SIG-M5 (cell line): ENCODE measurements around the gene MAST2.
A peak's percentile ranks its signal among the peaks of the same experiment; 100 is the strongest.
"Not testable (repeated sequence)": the region's sequence is repeated elsewhere in the genome, so short reads cannot be mapped to it uniquely, and the experiment has no call there.

ENCODE experiments used
- DNase-seq: peaks from one replicate; lab custom pipeline; 2025; lab: John Stamatoyannopoulos, UW

The MAST2 gene

DNA sequence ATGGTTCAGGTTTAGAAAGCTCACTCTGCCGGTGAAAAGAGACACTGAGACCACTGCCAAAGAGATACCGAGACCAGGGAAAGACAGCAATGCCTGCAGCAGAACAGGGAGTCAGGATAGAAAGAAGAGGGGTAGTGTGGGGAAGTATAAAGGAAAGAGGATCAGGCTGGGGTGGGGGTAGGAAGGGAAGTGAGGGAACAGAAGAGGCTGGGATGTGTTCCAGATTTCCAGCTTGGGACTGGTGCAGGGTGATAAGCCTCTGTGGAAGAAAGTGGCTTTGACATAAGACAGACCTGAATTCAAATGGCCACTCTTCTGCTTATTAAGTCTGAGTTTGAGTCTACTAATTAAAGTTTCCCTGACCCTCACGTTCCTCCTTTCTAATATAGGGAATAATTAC lies 223.1 kb downstream of the MAST2 start:
- no peak for DNase-seq

- no peak for DNase-seq
Observed at GRCh38 chr1:46027788-46028573, 224.6 kb downstream of the MAST2 start.

GRCh38 chr1:46030074-46030870 lies 226.9 kb downstream of the MAST2 start:
- DNase-seq = no peak

DNA sequence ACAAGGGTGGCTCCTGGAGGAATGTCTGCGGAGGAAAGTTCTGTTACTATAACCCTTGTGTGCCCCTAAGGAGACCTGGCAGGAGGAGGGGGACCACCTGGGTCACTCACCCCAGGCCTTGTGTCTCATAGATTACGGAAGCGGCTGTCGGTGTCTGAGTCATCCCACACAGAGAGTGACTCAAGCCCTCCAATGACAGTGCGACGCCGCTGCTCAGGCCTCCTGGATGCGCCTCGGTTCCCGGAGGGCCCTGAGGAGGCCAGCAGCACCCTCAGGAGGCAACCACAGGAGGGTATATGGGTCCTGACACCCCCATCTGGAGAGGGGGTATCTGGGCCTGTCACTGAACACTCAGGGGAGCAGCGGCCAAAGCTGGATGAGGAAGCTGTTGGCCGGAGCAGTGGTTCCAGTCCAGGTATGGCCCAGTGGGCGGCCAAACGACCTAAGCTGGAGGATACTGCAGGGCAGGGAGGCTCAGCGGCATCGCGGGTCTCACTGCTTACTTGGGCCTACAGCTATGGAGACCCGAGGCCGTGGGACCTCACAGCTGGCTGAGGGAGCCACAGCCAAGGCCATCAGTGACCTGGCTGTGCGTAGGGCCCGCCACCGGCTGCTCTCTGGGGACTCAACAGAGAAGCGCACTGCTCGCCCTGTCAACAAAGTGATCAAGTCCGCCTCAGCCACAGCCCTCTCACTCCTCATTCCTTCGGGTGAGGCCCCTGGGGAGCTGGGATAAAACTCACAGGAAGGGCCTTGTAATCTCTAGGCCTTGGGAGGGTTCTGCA lies 227.7 kb downstream of the MAST2 start:
- no peak for DNase-seq

DNA sequence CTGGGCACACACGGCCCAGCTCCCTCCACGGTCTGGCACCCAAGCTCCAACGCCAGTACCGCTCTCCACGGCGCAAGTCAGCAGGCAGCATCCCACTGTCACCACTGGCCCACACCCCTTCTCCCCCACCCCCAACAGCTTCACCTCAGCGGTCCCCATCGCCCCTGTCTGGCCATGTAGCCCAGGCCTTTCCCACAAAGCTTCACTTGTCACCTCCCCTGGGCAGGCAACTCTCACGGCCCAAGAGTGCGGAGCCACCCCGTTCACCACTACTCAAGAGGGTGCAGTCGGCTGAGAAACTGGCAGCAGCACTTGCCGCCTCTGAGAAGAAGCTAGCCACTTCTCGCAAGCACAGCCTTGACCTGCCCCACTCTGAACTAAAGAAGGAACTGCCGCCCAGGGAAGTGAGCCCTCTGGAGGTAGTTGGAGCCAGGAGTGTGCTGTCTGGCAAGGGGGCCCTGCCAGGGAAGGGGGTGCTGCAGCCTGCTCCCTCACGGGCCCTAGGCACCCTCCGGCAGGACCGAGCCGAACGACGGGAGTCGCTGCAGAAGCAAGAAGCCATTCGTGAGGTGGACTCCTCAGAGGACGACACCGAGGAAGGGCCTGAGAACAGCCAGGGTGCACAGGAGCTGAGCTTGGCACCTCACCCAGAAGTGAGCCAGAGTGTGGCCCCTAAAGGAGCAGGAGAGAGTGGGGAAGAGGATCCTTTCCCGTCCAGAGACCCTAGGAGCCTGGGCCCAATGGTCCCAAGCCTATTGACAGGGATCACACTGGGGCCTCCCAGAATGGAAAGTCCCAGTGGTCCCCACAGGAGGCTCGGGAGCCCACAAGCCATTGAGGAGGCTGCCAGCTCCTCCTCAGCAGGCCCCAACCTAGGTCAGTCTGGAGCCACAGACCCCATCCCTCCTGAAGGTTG lies 231.4 kb downstream of the MAST2 start:
- no peak for DNase-seq

GRCh38 chr1:46036894-46037839 lies 233.8 kb downstream of the MAST2 start:
- DNase-seq = no peak

DNA sequence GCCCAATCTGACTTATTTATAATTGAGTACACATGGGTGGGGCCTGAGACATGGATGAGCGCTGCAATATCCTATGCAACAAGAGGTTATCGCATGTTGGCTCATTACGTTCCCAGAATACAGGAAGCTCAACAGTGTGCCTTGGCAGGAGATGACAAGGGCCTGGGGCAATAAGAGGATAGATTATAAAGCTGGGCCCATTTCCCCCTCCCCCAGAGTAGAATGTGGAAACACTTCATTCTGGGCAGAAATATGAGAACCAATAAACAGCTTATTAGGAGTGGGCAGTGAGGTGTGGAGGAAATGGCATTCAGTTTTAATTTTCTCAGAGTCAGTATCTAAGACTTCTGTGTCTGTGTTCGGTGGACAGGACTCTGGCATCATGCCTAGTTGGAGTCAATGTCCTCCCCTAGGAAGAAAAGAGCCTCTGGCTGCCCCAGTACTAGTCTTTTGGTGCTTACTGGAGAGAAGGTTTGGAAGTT lies 236.2 kb downstream of the MAST2 start:
- no peak for DNase-seq

GRCh38 chr1:46041551-46041950 lies 238.1 kb downstream of the MAST2 start:
- DNase-seq = no peak

- no peak for DNase-seq
Observed at GRCh38 chr1:46041974-46042373, 238.6 kb downstream of the MAST2 start.

DNA sequence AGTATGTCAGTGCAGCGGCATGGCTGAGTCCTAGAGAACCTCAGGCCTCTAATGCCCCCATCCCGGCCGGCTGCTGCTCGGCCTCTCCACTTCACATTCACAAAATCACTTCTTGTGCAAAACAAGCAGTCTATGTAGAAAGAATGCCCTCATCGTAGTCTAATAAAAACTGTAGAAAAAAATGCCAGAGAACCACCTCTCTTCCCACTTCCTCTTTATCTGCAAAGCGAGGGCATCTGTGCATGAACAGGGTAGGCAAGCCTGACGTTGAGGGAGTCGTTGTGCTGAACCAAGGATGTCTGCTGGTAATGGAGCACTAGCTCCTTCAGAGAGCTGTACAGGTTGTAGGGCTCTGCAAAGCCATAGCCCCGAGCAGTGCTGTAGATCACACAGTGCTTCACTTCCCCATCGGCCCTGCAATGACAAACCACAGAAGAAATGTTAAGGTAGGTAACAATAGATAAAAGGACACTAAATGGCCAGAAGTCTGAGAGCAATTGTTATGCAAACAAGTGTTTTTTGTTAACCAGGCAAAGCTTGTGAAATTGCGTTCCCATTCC lies 240.1 kb downstream of the MAST2 start:
- DNase-seq = peak; percentile 70

DNA sequence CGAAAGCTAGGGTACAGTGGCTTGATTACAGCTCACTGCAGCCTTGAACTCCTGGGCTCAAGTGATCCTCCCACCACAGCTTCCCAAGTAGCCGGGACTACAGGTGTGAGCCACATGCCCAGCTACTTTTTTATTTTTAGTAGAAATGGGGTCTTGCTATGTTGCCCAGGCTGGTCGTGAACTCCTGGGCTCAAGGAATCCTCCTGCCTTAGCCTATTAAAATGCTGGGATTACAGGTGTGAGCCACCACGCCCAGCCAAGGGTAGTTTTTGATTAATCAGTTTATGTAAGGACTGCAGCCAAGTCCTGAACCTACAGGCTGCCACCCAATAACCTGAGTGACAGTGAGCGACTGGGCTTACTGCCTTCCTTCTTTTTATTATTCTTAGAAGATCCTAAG lies 240.7 kb downstream of the MAST2 start:
- DNase-seq = no peak

DNA sequence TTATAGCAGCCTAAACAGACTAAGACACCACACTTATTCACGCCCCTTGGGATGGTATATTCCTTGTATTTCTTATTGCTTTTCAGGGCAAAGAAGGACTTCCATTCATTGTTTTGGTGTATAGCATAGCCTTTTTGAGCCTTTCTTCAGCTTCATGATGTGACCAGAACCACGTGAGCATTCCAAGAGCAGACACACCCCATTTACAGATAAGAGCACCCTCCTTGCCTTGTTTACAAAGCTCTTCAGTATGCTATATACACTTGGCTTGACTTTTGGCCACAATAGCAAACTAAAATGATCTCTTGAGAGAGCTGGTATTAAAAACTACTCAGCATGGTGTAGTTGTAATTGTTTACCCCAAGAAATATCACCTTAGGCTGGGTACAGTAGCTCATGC lies 250.3 kb downstream of the MAST2 start:
- DNase-seq = no peak

GRCh38 chr1:46056325-46056724 lies 252.9 kb downstream of the MAST2 start:
- no peak for DNase-seq

DNA sequence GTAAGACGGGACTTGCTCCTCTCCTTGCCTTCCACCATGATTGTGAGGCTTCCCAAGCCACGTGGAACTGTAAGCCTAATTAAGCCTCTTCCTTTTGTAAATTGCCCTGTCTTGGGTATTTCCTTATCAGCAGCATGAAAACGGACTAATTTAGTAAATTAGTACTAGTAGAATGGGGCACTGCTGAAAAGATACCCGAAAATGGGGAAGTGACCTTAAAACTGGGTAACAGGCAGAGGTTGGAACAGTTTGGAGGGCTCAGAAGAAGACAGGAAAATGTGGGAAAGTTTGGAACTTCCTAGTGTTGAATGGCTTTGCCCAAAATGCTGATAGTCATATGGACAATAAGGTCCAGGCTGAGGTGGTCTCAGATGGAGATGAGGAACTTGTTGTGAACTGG lies 253.8 kb downstream of the MAST2 start:
- DNase-seq = not testable (repeated sequence)

DNA sequence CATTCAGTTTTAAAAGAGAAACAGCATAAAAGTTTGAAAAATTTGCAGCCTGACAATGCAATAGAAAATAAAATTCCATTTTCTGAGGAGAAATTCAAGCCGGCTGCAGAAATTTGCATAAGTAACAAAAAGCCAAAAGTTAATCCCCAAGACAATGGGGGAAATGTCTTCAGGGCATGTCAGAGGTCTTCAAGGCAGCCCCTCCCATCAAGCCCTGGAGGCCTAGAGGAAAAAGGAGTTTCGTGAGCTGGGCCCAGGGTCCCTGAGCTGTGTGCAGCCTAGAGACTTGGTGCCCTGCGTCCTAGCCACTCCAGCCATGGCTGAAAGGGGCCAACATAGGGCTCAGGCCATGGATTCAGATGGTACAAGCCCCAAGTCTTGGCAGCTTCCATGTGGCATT lies 254.4 kb downstream of the MAST2 start:
- no peak for DNase-seq

DNA sequence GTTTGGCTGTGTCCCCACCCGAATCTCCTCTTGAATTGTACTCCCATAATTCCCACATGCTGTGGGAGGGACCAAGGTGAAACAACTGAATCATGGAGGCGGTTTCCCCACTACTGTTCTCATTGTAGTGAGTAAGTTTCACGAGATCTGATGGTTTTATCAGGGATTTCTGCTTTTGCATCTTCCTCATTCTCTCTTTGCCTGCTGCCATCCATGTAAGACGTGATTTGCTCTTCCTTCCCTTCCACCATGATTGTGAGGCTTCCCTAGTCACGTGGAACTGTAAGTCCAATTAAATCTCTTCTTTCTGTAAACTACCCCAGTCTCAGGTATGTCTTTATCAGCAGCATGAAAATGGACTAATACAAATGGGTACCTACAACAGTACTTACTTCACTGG lies 255.5 kb downstream of the MAST2 start:
- DNase-seq = no peak

DNA sequence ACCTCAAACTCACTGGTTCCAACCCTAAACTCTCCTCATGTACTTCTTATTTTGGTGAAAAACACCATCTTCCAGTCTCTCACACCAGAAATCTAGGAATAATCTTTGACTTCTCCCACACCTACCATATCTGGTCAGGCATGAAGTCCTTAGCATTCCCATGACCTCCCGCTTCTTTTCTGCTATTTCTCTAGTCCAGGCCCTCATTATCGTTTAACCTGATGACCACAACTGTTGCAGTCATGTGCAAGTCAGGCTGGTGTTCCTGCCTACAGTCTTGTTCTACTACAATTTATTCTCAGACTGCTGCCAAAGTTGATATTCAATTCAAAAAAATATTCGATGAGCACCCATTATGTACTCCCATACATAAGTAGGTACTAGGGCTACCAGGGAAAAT lies 257.7 kb downstream of the MAST2 start:
- DNase-seq = no peak

DNA sequence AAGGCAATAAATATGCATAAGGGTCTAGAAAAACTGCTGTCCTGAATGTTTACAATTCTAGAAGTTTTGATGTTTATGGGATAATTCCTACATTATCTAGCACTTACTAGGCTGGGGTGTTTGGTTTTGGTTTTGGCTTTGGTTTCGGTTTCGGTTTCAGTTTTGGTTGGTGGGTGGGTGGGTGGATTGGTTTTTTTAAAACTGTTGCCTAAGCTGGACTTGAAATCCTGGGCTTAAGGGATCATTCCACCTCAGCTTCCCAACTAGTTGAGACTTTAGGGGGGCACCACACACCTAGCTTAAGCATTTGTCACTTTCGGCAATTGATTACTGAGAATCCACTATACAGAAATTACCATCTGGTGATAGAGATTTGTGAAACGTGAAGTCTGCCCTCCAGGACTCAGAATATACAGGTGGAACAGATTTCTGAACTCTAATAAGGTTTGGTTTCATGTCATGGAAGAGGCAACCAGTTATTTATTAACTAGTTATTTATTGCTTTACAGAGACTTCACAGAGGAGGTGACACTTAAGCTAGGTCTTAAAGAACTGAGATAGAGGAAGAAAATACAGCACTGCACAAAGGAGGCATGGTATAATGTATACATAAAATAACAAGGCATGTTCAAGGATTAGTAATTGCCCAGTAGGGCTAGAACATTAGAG lies 259.4 kb downstream of the MAST2 start:
- no peak for DNase-seq

- no peak for DNase-seq
Observed at GRCh38 chr1:46064708-46065107, 261.3 kb downstream of the MAST2 start.
